ENCODE measurements around the gene C1QTNF1.
A peak's percentile ranks its signal among the peaks of the same experiment; 100 is the strongest.
"Not testable (repeated sequence)": the region's sequence is repeated elsewhere in the genome, so short reads cannot be mapped to it uniquely, and the experiment has no call there.

The C1QTNF1 gene

DNA sequence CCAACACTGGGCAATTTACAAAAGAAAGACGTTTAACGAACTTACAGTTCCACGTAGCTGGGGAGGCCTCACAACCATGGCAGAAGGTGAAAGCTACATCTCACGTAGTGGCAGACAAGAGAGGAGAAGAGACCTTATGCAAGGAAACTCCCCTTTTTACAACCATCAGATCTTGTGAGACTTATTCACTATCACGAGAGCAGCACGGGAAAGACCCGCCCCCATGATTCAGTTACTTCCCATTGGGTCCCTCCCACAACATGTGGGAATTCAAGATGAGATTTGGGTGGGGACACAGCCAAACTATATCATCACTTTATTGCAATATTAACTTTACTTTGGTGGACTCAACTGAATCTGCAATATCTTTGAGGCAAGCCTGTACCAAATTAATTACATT is 38.7 kb downstream of the C1QTNF1 start:
- DNase-seq = no peak

DNA sequence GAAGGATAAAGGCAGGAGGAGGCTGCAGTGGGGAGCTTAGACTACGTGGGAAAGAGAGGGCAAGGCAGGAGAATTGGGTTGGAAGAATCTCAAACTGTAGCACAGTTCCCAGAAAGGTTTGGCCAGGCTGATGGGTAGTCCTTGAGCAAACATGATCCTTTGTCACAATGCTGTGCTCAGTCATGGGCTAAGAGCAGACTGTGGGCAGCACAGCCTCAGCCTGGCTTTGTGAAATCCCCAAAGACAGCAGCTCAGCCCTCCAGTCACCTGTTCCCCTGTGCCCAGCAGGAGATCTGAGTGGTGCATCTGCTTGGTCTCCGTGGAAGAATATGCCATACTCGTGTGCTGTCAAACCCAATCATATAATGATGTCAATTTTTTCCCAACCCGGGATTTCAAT is 40.1 kb downstream of the C1QTNF1 start:
- no peak for DNase-seq

DNA sequence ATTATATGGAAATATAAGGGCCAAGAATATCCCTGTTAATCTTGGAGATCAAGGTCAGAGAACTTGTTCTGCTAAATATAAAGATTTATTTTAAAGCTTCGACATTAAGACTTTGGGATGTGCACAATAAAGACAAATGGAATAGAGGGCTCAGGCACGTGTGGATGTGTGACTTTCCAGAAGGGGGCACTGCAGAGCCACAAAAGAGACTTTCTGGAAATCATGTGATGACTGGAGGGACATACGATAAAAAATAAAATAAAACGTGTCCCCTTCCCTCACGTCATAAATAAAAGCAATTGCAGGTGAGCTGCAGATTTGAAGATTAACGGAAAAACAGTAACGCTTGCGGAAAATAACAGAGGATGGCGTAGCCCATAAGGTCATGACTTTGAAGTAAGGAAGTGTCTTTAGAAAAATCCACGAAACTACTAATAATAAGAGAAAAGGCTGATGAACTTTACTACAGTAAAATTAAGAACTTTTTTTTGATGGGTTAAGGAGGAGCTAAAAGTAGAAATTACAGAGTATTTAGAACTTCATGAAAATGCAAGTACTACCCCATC is 41.2 kb downstream of the C1QTNF1 start:
- peak; percentile 74 for DNase-seq

DNA sequence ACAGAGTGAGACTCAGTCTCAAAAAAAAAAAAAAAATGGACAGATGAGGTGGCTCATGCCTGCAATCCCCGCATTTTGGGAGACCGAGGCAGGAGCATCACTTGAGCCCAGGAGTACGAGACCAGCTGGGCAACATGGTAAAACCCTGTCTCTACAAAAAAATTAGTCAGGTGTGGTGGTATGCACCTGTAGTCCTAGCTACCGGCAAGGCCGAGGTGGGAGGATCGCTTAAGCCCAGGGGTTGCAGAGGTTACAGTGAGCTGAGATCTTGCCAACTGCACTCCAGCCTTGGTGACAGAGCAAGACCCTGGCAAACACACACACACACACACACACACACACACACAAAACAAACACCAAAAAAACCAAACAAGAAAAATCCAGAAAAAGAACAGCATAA is 43.0 kb downstream of the C1QTNF1 start:
- no peak for DNase-seq

DNA sequence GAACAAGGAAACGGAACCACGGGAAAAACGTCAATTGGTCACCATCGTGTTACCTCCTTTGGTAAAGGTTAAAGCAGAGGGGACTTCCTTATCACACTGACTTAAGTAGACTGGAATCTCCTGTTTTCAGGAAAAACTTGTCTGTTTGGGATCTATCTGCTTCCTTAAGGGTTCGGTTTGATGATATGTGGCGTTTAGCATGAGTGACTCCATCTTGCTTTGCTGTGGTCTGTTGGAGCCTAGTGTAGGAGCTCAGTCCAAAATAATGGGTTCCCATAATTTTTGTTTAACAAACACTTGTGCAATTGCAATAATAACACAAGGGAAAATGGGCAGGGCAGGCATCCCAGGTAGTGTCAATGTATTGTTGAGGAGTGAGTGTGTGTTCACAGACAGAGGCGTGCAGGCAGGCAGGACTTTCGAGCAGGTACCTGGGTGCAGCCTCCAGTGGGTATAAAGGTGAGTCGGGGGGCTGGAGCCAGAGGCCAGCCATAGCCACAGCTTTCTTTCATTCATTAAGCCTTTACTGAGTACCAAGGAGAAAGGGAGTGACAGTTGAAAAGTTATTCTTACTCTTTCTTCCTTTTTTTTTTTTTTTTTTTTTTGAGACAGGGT is 46.4 kb downstream of the C1QTNF1 start:
- DNase-seq = no peak

DNA sequence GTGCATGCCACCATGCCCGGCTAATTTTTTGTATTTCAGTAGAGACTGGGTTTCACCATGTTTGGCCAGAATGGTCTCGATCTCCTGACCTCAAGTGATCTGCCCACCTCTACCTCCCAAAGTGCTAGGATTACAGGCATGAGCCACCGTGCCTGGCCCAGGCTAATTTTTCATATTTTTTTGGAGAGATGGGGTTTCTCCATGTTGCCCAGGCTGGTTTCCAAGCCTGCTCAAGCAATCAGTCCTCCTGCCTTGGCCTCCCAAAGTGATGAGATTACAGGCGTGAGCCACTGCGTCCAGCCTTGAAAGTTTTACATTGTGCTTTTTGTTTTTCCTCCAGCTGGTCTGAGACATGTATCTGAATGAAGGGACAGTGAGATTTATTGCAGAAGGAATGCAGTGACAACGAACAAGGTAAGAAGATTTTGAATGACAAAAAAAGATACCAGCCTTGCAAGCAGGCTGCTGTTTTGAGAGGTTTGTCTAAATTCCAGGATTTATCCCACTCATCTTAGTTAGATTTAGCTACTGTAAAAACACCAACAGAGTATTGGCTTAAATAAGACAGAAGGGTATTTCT is 47.3 kb downstream of the C1QTNF1 start:
- no peak for DNase-seq

DNA sequence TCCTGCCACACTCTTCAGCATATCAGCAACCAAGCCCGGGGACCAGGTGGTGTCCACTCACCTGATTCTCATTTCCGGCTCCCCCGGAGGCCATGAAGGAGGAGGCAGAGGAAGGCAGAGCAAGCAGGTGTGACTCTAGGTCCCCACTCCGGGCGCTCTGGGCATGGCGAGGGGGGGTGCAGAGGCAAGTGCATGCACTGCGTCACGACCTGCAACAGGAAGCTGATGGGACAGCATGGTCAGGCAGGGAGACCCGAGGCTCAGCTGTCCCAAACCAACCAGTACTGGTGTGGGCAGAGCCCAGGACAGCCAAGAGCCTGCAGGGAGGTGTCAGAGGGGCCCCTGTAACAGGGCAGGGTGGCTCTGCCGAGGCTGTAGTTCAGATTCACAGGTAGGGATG is 48.6 kb downstream of the C1QTNF1 start:
- DNase-seq = no peak

DNA sequence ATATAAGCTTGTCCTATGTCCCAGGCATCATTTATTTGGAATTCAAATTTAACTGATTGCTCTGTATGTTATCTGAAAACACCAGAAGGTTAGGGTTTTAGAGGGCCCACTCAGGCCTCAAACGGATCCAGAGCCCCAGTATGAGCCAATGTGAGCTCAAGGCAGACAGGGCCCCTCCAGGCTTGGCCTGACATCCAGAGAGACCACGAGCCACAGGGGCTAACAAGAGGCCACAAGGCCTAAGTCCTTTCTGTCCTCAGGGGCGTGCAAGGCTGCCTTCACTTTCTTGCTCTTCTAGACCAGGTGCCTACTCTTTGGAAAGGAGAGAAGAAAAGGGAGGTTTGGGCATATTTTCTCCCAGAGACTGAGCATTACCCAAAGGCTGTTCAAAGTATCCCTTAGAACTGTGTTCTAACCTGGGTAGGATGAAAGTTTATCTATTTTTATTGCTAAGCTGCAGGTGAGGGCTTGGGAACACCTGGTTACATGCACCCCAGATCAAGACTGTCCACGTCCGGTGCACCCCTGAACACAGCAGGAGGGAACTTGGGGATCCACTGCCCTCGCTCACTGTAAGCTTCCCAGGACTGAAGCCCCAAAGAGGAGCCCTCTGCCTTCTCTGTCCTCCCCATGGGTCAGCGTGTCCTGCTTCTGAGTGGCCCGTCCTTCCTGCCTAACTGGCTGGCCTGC is 49.2 kb downstream of the C1QTNF1 start:
- no peak for DNase-seq

DNA sequence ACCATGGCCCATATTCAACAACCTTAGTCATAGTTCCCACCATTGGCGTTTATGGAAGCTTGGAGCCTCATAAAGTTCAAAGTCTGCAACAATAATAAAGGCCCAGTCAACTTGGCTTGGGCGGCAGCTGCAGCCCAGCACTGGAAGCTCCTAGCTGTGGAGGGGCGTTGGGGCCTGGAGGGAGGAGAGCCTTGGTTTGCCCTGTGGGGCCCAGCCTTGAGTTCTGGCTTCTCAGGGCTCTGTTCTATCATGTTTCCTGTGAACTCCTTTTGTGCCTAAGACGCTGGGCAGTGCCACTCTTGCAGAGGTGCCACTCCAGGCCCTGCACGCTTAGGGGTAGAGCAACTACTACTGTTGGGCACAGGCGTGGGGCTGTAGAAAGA is 49.7 kb downstream of the C1QTNF1 start:
- no peak for DNase-seq

DNA sequence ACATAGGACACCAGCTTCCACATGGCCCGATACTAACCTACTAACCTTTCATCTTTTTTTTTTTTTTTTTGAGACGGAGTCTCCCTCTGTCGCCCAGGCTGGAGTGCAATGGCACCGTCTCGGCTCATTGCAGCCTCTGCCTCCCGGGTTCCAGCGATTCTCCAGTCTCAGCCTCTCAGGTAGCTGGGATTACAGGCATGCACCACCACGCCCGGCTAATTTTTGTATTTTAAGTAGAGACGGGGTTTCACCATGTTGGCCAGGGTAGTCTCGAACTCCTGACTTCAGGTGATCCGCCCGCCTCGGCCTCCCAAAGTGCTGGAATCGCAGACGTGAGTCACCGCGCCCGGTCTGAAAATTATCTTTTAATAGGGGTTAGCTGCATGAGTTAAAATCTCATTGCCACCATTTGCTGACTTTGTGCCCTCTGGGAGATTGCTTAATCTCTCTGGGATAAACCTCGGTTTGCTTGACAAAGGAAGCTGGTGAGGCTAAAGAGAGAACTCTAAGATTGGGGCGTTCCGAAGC is 50.2 kb downstream of the C1QTNF1 start:
- not testable (repeated sequence) for DNase-seq

DNA sequence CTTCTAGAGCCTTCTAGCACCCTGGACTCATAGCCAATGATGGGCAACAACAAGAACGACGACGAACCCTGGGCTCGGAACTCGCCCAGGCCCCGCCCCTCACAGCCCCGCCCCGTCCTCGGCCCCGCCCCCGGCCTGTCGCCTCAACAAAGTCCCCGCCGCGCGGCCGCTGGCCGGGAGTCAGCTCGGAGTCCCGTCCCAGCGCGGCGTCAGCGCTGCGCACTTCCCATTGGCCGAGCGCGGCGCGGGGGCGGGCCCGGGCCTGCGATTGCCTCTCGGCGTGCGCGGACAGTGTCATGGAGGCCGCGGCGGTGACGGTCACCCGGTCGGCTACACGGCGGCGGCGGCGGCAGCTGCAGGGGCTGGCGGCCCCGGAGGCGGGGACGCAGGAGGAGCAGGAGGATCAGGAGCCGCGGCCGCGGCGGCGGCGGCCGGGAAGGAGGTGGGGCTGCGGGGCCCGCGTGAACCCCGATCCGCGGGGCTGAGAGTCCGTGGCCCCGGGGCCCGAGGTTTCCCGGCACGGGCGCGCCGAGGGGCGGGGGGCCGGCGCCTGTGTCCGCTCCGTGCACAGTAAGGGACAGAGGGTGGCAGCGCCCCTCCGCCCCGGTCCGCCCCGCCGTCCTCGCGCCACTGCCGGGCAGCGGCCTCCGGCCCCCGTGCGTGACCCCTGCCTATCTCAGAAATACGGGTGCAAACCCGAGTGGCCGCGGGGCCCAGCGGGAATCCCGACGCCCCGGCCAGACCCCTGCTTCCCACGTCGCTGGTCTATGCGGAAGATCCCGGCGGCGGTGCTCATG is 50.9 kb downstream of the C1QTNF1 start, which contains the start of gene ENGASE:
Gene ENGASE, plus strand, starts transcription at position 176 of the 797 bp plus-strand sequence. Its CDS starts 121 bp downstream, at position 297.
- DNase-seq = peak; percentile 95

DNA sequence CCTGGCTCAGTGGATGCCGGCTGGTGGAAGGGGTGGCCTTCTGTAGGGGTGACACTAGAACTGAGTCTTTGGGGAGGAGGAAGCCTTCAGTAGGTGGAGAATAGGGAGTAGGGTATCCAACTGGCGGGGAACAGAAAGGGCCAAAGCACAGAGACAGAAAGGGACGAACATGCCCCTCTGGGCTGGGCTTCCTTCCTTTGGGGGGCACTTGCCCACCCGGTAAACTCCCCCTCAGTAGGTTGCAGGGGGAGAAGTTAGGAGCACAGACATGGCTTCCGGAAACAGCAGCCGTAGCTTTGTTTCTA is 51.4 kb downstream of the C1QTNF1 start:
- DNase-seq = peak; percentile 16

DNA sequence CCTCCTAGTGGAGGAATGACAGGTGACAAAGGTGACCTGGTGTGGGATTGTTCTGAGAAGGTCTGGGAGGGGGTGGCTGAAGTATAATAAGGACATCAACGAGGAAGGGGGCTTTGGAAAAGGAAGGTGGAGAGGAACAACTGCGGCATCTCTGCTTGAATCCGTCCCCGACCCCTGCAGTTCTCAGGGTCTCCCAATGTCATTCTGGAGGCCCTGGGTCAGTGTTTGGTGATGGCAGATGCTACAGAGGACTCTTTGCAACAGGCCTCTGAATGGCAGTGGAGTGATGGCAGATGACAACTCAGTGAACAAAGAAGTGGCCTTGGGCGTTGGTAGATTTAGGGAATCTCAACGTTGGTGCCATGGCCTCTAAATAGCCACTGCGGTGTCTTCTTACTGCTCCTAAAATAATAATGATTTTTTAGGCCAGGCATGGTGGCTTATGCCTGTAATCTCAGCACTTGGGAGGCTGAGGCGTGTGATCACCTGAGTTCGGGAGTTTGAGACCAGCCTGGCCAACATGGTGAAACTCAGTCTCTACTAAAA is 52.0 kb downstream of the C1QTNF1 start:
- no peak for DNase-seq

DNA sequence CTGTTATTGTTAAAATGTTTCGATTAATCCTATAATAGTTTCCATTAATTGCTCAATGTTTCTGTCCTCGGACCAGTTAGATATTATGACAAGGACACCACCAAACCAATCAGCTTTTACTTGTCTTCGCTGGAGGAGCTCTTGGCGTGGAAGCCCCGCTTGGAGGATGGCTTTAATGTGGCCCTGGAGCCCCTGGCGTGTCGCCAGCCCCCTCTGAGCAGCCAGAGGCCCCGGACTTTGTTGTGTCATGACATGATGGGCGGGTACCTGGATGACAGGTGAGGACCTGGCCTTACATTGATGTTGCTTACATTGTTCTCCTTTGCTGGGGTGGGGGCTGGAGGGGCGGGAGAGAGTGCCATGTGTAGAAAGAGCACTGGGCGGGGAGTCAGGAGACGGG is 53.6 kb downstream of the C1QTNF1 start:
- no peak for DNase-seq

DNA sequence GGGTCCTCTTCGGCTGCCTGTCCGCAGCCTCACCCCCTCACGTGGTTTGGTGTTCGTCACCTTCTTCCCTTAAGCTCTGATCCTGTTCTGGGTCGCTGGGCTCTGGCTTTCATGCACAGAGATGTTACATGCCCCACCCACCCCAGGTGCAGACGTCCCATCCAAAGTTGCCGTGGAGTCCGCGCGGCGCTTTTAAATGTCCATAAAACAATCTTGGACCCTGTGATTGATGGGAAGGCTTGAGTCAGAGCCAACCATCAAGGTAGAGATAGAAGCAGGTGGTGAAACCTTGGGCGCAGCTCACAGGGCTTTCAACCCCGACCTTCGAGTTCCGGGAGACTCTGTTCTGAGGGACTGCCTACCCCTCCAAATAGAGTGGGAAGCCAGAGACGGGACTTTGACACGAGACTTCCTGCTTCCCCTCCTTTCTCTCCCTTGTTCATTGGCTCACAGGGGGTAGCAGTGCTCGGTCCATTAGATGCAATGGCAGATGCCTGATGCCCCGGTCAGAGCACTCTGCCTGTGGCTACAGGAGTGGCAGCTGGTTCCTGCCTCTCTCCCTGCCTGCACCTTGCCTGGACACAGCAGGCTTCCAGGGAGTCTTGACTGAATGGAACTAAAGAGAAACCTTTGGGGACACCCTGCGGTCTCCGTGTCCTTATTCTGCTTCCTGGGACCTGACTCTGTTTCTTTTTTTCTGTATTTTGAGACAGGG is 54.7 kb downstream of the C1QTNF1 start:
- no peak for DNase-seq

DNA sequence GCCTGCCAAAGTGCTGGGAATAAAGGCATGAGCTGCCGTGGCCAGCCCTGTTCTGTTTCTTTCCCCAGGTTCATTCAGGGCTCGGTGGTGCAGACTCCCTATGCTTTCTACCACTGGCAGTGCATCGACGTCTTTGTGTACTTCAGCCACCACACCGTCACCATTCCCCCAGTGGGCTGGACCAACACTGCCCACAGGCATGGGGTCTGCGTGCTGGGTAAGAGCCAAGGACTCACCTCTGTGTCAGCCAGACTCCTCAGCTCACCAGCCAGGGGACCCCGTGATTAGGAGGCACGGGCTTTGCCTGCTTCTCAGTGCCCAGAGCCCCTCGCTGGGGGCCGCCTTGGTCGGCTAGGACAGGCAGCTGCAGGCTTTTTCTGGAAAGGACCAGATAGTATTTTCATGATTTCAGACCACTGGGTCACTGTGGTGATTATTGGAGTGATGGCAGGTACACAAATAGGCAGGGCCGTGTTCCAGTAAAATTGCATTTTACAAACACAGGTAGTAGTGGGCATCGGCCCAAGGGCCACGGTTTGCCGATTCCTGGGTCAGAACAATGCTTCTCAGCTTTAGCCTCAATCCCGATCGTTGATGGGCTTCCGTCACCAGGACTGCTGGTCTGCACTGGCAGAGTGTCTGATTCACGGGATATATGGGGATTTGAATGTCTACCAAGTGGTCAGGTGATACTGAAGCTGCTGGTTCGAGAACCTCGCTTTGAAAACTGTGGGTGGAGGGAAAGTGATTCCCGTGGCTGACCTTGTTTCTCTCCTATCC is 55.6 kb downstream of the C1QTNF1 start:
- DNase-seq = no peak

DNA sequence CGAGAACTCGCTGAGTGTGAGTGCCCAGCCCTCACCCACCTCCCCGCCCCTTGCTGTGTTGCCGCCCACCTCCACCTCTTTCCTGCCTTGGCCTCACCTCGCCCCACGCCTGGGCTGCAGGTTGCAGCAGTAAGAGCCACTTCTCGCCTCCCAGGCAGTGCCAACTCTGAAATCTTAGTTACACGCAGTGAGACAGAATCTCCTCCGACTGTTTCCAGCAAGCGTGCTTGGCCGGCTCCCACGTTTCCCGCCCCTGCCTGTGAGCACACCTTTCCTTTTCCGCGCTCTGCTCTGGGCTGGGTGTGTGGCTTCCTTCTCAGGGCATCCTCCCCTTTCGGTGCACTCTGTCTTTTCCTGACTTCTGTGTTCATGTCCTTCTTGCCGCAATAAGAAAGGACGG is 56.4 kb downstream of the C1QTNF1 start:
- DNase-seq = no peak

DNA sequence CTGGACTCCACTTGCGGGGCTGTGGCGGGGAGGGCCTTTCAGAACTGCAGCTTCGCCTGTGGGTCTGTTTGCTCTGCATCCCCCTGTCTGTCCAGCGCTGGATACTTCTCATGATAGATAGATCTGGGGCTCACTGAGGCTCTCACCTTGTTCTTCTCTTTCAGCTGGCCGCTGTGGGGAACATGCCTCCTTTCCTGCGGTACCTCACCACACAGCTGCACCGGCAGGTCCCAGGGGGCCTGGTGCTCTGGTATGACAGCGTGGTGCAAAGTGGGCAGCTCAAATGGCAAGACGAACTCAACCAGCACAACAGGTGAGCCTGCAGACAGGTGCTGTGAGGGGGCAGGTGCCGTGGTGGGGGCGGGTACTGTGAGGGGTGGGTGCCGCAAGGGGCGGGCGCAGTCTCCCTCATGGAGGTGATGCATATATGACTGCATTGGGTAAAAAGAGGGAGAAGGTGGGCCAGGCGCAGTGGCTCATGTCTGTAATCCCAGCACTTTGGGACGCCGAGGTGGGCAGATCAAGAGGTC is 56.9 kb downstream of the C1QTNF1 start:
- DNase-seq = no peak

DNA sequence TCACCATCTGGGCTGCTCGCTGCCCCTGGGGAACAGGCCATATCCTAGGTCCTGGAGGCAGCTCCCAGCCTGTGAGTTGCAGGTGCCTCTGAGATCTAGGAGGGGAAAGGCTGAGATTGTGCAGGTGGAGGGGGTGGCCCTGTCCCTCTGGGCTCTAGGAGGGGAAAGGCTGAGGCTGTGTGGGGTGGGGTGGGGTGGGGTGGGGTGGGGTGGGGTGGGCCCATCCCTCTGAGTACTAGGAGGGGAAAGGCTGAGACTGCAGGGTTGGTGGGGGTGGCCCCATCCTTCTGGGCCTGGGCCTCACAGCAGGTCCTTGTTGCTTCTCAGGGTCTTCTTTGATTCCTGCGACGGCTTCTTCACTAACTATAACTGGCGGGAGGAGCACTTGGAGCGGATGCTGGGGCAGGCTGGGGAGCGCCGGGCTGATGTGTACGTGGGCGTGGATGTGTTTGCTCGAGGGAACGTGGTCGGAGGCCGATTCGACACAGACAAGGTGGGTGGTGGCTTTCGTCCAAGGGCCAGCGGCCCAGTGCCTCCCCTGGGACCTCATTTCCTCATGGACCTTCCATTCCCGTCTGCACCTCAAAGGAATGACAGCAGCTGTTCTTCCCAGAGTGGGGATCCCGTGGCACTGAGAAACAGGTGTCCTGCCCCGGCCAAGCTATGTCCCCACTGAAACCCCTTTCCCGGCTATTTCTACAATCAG is 57.8 kb downstream of the C1QTNF1 start:
- DNase-seq = no peak
